Activated CD4-positive, alpha-beta T cell treated with anti-CD3 and anti-CD28 coated beads for 48 hours (primary cell): ENCODE measurements around the gene HELZ2.
"Not testable (repeated sequence)": the region's sequence is repeated elsewhere in the genome, so short reads cannot be mapped to it uniquely, and the experiment has no call there.

Experiments
- DNase-seq: peaks from one replicate; pipeline ENCODE4 v3.0.0-alpha.2; 2020

Gene HELZ2, protein sequence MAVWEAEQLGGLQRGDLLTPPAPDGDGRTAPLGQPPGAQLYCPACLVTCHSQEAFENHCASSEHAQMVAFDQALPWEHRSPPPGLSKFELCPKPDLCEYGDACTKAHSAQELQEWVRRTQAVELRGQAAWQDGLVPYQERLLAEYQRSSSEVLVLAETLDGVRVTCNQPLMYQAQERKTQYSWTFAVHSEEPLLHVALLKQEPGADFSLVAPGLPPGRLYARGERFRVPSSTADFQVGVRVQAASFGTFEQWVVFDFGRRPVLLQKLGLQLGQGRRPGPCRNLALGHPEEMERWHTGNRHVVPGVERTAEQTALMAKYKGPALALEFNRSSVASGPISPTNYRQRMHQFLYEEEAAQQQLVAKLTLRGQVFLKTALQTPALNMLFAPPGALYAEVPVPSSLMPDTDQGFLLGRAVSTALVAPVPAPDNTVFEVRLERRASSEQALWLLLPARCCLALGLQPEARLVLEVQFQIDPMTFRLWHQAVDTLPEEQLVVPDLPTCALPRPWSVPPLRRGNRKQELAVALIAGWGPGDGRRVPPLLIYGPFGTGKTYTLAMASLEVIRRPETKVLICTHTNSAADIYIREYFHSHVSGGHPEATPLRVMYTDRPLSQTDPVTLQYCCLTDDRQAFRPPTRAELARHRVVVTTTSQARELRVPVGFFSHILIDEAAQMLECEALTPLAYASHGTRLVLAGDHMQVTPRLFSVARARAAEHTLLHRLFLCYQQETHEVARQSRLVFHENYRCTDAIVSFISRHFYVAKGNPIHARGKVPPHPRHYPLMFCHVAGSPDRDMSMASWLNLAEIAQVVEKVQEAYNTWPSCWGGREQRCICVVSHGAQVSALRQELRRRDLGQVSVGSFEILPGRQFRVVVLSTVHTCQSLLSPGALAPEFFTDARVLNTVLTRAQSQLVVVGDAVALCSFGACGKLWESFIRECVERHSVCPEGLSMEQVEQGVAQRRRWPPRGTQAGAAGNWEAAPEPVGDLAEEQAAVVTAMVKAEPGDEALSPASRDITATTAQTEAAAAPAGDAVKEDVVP (N-terminal part only)

DNA sequence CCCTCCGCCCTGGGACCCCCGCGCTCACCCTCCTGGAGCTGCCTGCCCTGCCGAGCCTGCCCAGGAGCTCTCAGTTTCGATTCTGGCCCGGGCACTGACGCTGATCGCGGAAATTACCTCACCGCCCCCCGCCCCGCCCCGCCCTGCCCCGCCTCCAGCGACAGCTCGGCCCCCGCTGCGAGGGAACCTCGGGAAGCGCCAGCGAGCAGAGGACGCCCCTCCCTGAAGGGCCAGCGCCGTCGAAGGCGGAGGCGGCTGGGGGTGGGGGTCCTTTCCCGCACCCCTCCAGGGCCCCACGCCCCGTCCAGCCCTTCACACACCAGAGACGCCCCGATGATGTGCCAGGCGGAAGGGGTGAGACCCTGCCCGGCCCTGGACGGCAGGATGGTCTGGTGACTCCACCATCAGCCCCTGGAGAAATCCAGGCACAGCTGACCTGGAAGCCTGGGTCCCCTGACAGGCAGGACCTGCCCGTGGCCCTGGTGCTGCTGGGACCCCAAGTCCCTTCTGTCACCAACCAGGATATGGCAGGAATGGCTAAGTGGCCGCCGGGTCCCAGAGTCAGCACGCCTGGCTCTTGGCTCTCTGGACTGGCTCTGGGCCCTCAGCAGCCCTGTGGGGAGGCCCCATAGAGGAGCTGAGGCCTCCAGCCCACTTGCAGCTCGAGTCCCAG is at the start of gene HELZ2:
Gene HELZ2 (minus strand): TSS at position 84 of the 673 bp plus-strand sequence. CDS start 1,854 bp downstream, outside the sequence.
- peak; percentile 56 for DNase-seq

DNA sequence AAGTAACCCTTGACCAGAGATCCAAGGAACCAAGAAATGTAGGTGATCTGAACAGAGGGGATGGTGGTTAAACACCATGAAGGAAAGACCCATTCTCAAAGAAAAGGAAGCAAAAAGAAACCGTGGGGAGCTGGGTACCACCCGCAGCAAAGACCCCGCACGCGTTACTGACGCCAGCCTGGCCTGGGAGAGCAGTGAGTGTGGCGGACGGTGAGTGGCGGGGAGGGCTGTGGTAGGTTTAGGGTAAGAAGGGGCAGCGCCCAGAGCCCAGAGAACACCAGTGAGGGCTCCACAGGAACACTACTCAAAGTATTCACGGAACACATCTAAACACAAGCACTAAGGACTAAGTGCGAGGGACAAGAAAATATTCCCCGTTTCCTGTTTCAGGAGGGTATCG is 48.7 kb upstream of the HELZ2 start:
- DNase-seq, result no peak

DNA sequence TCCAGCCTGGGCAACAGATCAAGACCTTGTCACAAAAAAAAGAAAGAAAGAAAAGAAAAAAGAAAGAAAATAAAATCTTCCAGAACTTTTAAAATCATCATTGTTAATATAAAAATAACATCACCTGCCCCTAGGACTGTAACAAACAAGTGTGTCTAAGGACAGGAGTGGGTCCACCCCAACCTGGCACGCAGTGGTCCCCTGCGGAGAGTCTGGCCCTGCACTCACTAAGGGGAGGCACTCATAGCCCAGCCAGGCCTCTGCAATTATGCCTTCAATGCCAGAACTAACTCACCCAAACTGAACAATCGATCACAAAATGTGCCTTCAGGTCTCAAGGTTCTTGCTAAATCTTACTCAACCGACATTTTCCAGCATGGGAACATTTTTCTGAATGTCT is 48.1 kb upstream of the HELZ2 start:
- DNase-seq, result no peak

DNA sequence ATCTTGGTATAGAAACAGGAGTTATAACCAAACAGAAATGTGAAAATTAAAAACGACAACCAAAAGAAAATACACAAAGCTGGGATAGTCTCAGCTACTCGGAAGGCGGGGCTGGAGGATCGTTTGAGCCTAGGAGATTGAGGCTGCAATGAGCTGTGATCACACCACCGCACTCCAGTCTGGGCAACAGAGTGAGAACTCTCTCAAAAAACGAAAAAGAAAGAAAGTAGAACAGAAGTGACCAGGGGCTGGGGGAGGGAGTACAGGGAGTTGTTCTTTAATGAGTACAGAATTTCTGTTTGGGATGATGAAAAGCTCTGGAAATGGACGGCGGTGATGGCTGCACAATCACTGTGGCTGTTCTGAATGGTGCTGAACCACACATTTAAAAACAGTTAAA is 47.0 kb upstream of the HELZ2 start:
- DNase-seq, result no peak

- DNase-seq, result no peak
Measured at GRCh38 chr20:63619505-63619904, 45.5 kb upstream of the HELZ2 start.

- no peak for DNase-seq
Measured at GRCh38 chr20:63619086-63619485, 45.0 kb upstream of the HELZ2 start.

GRCh38 chr20:63618291-63618980 is 44.4 kb upstream of the HELZ2 start:
- DNase-seq, result no peak

GRCh38 chr20:63617876-63618265 is 43.8 kb upstream of the HELZ2 start:
- no peak for DNase-seq

DNA sequence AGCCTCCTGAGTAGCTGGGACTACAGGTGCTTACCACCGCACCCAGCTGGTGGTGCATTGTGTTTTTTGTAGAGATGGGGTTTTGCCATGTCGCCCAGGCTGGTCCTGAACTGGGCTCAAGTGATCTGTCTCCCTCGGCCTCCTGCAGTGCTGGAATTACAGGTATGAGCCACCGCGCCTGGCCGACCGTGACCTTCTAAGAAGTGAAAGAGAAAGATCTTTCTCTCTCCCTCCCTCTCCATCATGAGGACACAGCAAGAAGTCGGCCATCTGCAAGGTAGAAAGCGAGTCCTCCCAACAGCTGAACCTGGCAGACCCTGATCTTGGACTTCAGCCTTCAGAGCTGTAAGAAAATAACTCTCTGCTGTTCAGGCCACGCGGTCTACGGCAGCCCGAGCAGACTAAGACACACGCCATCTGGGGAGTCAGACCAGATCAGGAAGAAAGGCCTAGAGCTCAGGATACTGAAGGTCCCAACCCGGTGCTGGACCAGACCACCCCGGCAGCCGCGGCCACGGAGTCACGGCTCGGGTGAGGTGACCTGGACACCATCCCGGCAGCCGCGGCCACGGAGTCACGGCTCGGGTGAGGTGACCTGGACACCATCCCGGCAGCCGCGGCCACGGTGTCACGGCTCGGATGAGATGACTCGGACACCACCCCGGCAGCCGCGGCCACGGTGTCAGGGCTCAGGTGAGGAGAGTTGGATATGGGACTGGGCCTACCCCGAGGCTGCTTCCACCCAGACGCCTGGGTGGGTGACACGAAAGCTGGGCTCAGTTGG is 43.2 kb upstream of the HELZ2 start:
- no peak for DNase-seq

GRCh38 chr20:63613863-63614594 is 40.0 kb upstream of the HELZ2 start:
- not testable (repeated sequence) for DNase-seq

DNA sequence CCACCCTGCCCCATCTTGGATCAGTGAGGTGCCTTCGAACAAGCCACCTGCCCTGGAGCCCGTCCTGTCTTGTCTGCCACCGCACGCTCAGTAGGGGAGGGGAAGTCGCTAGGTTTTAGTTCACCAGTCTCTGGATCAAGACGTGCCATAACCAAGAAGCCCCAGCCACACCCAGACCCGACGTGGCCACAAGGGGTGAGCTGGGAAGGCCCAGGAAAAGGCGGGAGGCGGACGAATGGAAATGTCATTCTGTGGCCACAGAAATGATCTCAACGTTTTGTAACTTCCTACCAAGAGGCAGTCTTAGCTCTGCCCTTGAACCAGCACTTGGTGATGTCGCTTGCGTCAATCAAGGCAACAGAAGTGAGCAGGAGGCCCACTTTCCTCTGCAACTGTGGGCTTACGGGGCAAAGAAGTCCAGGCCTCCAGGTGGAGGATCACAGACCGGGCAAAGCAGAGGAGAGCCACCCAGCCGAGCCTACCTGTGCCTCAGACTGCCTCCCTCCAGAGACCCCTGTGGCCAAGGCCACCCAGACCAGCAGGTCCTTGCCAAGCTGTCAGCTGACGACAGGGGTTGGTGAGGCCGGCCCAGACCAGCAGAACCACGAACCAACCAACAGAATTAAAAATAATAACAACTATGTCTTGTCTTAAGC is 38.4 kb upstream of the HELZ2 start:
- DNase-seq, result no peak

DNA sequence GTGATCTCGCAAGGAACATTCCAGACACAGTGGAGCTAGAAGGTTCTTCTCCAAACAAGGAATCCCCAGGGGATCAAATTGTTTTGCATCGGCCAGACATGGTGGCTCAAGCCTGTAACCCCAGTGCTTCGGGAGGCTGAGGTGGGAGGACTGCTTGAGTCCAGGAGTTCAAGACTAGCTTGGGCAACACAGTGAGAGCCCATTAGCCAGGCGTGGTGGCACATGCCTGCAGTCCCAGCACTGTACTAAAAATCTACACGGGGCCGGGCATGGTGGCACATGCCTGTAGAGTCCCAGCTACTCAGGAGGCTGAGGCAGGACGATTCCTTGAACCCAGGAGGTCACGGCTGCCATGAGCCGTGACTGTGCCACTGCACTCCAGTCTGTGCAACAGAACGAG is 37.6 kb upstream of the HELZ2 start:
- no peak for DNase-seq

DNA sequence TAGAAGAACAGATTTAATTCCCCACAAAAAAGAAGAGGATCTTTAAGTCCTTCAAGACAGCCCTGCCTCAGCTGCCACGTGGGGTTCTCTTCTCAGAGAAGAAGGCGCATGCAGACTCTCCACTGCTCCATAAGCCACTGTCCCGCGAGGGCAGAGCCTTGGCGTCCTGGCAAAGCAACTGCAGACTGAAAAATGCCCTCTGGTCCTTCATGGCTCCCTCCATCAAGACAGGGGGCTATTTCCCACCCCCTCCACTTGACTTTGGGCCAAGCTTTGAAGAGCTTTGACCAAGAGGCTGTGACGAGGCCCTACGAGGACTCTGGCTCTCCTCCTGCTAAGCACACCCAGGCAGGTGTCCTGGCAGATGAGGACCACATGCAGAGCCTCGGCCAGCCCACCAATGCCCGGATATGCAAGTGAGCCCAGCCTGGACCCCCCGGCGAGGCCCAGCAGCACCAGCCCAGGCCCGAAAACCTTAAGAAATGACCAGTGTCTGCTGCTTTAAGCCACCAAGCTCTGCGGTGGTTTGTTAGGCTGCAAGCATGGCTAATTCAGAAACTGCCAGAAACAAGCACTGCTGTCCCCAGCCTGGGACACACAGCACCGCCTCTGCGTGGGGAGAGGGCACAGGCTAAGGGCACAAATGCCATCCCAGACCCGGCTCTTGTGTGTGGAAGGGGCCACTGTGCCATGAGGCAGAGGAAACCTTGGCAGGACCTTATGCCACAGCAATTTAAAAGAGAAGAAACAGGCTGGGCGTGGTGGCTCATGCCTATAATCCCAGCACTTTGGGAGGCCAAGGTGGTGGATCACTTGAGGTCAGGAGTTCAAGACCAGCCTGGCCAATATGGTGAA is 36.8 kb upstream of the HELZ2 start:
- DNase-seq, result no peak

GRCh38 chr20:63606686-63607085 is 32.6 kb upstream of the HELZ2 start:
- no peak for DNase-seq

DNA sequence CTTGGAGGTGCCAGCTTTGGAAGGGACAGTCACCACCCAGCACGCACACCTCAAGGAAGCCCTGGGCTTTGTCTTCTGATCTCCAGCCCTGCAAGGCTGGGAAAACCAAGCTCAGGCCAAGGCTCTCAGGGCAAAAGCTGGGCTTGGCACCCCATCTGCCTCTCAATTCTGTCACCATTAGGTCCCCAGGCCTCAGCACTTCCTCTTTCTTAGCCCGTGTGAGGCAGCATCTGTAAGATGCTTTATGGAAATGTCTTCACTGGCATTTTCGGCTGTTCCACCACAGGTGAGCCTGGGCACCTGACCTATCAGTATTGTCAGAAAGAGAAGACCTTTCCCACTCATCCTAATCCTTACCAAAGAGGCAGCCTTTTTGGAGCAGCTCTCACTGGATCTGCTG is 28.3 kb upstream of the HELZ2 start:
- no peak for DNase-seq

GRCh38 chr20:63601679-63602078 is 27.6 kb upstream of the HELZ2 start:
- DNase-seq, result not testable (repeated sequence)

DNA sequence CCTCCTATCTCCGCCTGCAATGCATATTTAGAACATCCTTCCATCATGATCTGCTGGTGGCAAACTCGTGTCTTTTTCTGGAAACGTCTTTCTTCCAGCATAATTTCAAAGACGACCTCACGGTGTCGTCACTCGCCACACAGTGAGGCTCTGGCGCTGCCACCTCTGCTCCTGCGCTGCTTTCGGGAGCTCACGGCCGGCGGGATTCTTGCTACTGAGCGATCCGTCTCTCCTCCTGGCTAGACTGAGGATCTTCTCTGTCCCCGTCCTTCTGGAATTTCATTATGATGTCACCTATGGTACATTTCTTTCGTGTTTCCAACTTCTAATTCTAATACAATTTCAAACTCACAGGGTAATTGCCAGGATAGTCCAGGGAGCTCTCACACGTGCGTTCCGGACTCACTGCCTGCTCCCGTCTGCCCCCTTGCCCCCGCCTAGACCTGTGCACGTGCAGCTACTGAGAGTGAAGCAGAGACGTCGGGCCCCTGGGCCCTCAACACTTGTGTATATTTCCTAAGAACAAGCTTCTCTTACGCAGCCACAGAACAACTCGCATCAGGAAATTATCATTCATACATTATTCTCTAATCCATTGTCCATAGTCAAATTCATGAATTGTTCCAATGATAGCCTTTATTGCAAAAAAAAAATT is 25.5 kb upstream of the HELZ2 start:
- no peak for DNase-seq

- no peak for DNase-seq
Measured at GRCh38 chr20:63598479-63599395, 24.7 kb upstream of the HELZ2 start.
